A673 (cell line): ENCODE data around the gene LEFTY1. TPM values are rescaled to one million over a fixed set of nuclear protein-coding genes. Genes with fewer than 3 reads are reported as not detected.

Source experiments
- BruUV-seq: library from RNA; stranded (reverse); fragments of 400-500 nt; replicated peaks from 2 replicates; lab custom pipeline; 2021; lab: Mats Ljungman, UMichigan
- CTCF ChIA-PET: fragments of 300-600 bp; sonication (Branson Sonifier 250); formaldehyde crosslinking; loops from one replicate; lab custom pipeline; 2022; ENCODE audit warnings: antibody characterized with exemption; lab: Charles Lee
- POLR2A ChIA-PET: fragments of 300-600 bp; sonication (Branson Sonifier 250); formaldehyde crosslinking; loops from one replicate; lab custom pipeline; 2022; ENCODE audit warnings: antibody characterized with exemption; ENCODE audit not compliant: low non-redundant PET; lab: Charles Lee
- DNase-seq: peaks from one replicate; pipeline ENCODE4 v3.0.0-alpha.2; 2015; ENCODE audit warnings: low spot score
- H3K27ac ChIP-seq: fragments of 200-600 bp; sonication (generic); 2 replicates; pipeline ENCODE4 v1.5.1; 2016; ENCODE audit warnings: mixed run types, low read depth, mild to moderate bottlenecking, mixed read lengths, antibody characterized with exemption, low read length; ENCODE audit not compliant: poor library complexity, severe bottlenecking
- H3K27me3 ChIP-seq: fragments of 200-600 bp; sonication (generic); replicated peaks from 2 replicates; pipeline ENCODE4 v1.6.1; 2017; ENCODE audit warnings: mixed run types, low read depth, mild to moderate bottlenecking, mixed read lengths, antibody characterized with exemption, low read length; ENCODE audit not compliant: insufficient read depth, poor library complexity
- H3K36me3 ChIP-seq: fragments of 200-600 bp; sonication (generic); 2 replicates; pipeline ENCODE4 v1.6.1; 2016; ENCODE audit warnings: mixed run types, mild to moderate bottlenecking, mixed read lengths, antibody characterized with exemption, low read length; ENCODE audit not compliant: insufficient read depth, poor library complexity, severe bottlenecking
- H3K4me1 ChIP-seq: fragments of 200-600 bp; sonication (generic); 2 replicates; pipeline ENCODE4 v1.6.1; 2017; ENCODE audit warnings: mixed run types, mild to moderate bottlenecking, mixed read lengths, antibody characterized with exemption, low read length; ENCODE audit not compliant: insufficient read depth, poor library complexity, severe bottlenecking
- H3K4me3 ChIP-seq: fragments of 200-600 bp; sonication (generic); 2 replicates; pipeline ENCODE4 v1.5.1; 2016; ENCODE audit warnings: low read depth, mixed run types, mild to moderate bottlenecking, mixed read lengths, low read length; ENCODE audit not compliant: poor library complexity, severe bottlenecking
- H3K9me3 ChIP-seq: fragments of 200-600 bp; sonication (generic); 2 replicates; pipeline ENCODE4 v1.6.1; 2016; ENCODE audit warnings: mixed run types, low read depth, mild to moderate bottlenecking, mixed read lengths, antibody characterized with exemption, low read length; ENCODE audit not compliant: poor library complexity, severe bottlenecking
- CTCF ChIP-seq: fragments of 300-800, 200-600 bp; sonication (generic); conservative IDR thresholded peaks from 2 replicates; pipeline ENCODE4 v1.5.1; 2017; ENCODE audit warnings: low read depth, mild to moderate bottlenecking, antibody characterized with exemption, low read length, moderate library complexity, mixed read lengths
- EZH2 ChIP-seq: fragments of 200-600 bp; sonication (generic); IDR thresholded peaks from 2 replicates; pipeline ENCODE4 v1.6.1; 2017; ENCODE audit warnings: borderline replicate concordance, low read depth, mild to moderate bottlenecking, mixed read lengths, antibody characterized with exemption, low read length; ENCODE audit not compliant: poor library complexity, severe bottlenecking
- intact Hi-C: fragments of 100-400 bp; cut with micrococcal nuclease; formaldehyde crosslinking; loops from one replicate; pipeline ENCODE4 v1.10.0; 2022; ENCODE audit not compliant: unreplicated experiment
- total RNA-seq: library from RNA; stranded (reverse); gene quantifications from 2 replicates; pipeline ENCODE4 v1.2.3, GENCODE V29; 2021

Gene LEFTY1
- total RNA-seq, 1 experiment from 2014 or later = not detected

- peaks cover 30% of the 10 kb centered on the region for H3K36me3 ChIP-seq
- H3K4me1 ChIP-seq = peaks cover 38% of the 10 kb centered on the region
- peak; percentile 37 for DNase-seq
- no peak overlapping the region for H3K27ac ChIP-seq
- no peak for TF ChIP-seq CTCF
- TF ChIP-seq EZH2 = no peak
- H3K4me3 ChIP-seq = no peak overlapping the region
- intact Hi-C loops = no loop called here
- no TSS peak for BruUV-seq
- no peaks in the 10 kb centered on the region for H3K27me3 ChIP-seq
- ChIA-PET POLR2A (no interaction called here), CTCF (no interaction called here)
- H3K9me3 ChIP-seq = no peaks in the 10 kb centered on the region
Measured at GRCh38 chr1:225921734-225922709, 33.1 kb upstream of the LEFTY1 start.

GRCh38 chr1:225919906-225920305 lies 31.0 kb upstream of the LEFTY1 start:
- H3K27me3 ChIP-seq = no peaks in the 10 kb centered on the region
- no peaks in the 10 kb centered on the region for H3K9me3 ChIP-seq
- H3K4me3 ChIP-seq = no peak overlapping the region
- ChIA-PET POLR2A (no interaction called here), CTCF (interaction anchor here (0.6 to 0.8 kb wide), 2 partner anchors 8 to 476 kb away, joined by 3 to 6 read pairs; no protein-coding TSS in a partner anchor)
- TF ChIP-seq EZH2 (no peak), CTCF (no peak)
- peak overlapping the region; percentile 37 for H3K27ac ChIP-seq
- peaks cover 34% of the 10 kb centered on the region for H3K36me3 ChIP-seq
- H3K4me1 ChIP-seq = peaks cover 39% of the 10 kb centered on the region
- BruUV-seq = no TSS peak
- peak; percentile 97 for DNase-seq
- intact Hi-C loops = no loop called here

GRCh38 chr1:225918280-225918679 lies 29.3 kb upstream of the LEFTY1 start:
- ChIA-PET CTCF (no interaction called here), POLR2A (no interaction called here)
- BruUV-seq = no TSS peak
- Histone ChIP-seq H3K9me3 (no peaks in the 10 kb centered on the region), H3K36me3 (peaks cover 34% of the 10 kb centered on the region), H3K27me3 (no peaks in the 10 kb centered on the region), H3K4me3 (no peak overlapping the region), H3K4me1 (peaks cover 39% of the 10 kb centered on the region), H3K27ac (no peak overlapping the region)
- no peak for DNase-seq
- no peak for TF ChIP-seq CTCF
- TF ChIP-seq EZH2 = no peak
- intact Hi-C loops = no loop called here
